Aorta (tissue), 5 donors: ENCODE results near the gene LRRC4C. TPM values are rescaled to one million over a fixed set of nuclear protein-coding genes. Genes with fewer than 3 reads are reported as not detected.
"Not testable (repeated sequence)": the region's sequence is repeated elsewhere in the genome, so short reads cannot be mapped to it uniquely, and the experiment has no call there.

Experiments used
- ATAC-seq: fragments of 200-7000 bp; cut with Tn5 transposase; one replicate; pipeline ENCODE4 v1.9.1; 2022; ENCODE audit warnings: moderate library complexity; ENCODE audit not compliant: low FRiP score
- DNase-seq, 2 donors: peaks; one replicate each; pipeline ENCODE4 v3.0.0-alpha.2; 2020
- H3K27ac ChIP-seq, 2 donors: one replicate each; pipeline ENCODE4 v1.5.1; 2013; ENCODE audit warnings: low read length in 2 of 2, mild to moderate bottlenecking in 2 of 2, moderate library complexity in 2 of 2, control low read depth in 1 of 2, inconsistent platforms in 1 of 2, low read depth in 1 of 2
- H3K27me3 ChIP-seq, 2 donors: one replicate each; pipeline ENCODE4 v1.6.1; 2013; ENCODE audit warnings: control low read depth in 1 of 2, low read length in 1 of 2, mild to moderate bottlenecking in 1 of 2, moderate library complexity in 1 of 2; ENCODE audit not compliant: insufficient read depth in 2 of 2, control insufficient read depth in 1 of 2
- H3K36me3 ChIP-seq, 2 donors: one replicate each; pipeline ENCODE4 v1.6.1; 2013; ENCODE audit warnings: control low read depth in 1 of 2, low read length in 1 of 2, mild to moderate bottlenecking in 1 of 2; ENCODE audit not compliant: insufficient read depth in 2 of 2, control insufficient read depth in 1 of 2
- H3K4me1 ChIP-seq, 2 donors: one replicate each; pipeline ENCODE4 v1.6.1; 2013; ENCODE audit warnings: low read length in 2 of 2, control low read depth in 1 of 2, mild to moderate bottlenecking in 1 of 2, moderate library complexity in 1 of 2; ENCODE audit not compliant: insufficient read depth in 2 of 2, control insufficient read depth in 1 of 2
- H3K4me3 ChIP-seq, 2 donors: one replicate each; pipeline ENCODE4 v1.5.1; 2013; ENCODE audit warnings: low read length in 2 of 2, control low read depth in 1 of 2, mild to moderate bottlenecking in 1 of 2
- H3K9me3 ChIP-seq: one replicate; pipeline ENCODE4 v1.6.1; 2013; ENCODE audit warnings: mild to moderate bottlenecking, low read length; ENCODE audit not compliant: control insufficient read depth
- WGBS, 2 donors: extraction: QIAGEN DNeasy Blood & Tissue Kit; methylation state at CpG; one replicate each; pipeline ENCODE4 v1.1.7; 2013; 5-methylcytosine and 5-hydroxymethylcytosine counted together
- intact Hi-C, 2 donors: fragments of 100-400 bp; cut with DNase I; formaldehyde crosslinking; loops; one replicate each; pipeline versions ENCODE4 v1.14.2 to v1.15.0; 2022
- polyA plus RNA-seq, 2 donors: library from polyadenylated mRNA; stranded (reverse); fragments of 200-250 nt; gene quantifications; one replicate each; pipeline ENCODE4 v1.2.3, GENCODE V29; 2013
- total RNA-seq, 2 donors: library from RNA; stranded (reverse); fragmentation: NEBNext Ultra II Directional; extraction: Animal tissue kit (Norgen Biotek cat#: 25700); gene quantifications; one replicate each; pipeline ENCODE4 v1.2.1, GENCODE V29; 2021
- donor health status: healthy with polysubstance abuse.
- donor health status: Bipolar disorder and iron deficiency.
- donor health status: DM: no; HTN: no; CAD: no.
- donor health status: DM: no; HTN: no; CAD: no.
- donor health status: DM: yes; HTN: yes; CAD: no.

The LRRC4C gene
- total and polyA plus RNA-seq, 4 donors: 0.63 to 1.9 (median 0.97) TPM

- intact Hi-C loops: no loop called here
- H3K9me3 ChIP-seq: no peaks in the 10 kb centered on the region
- DNase-seq (no peak), ATAC-seq (no peak)
- no peak overlapping the region for H3K4me3 ChIP-seq
- no peak overlapping the region for H3K27ac ChIP-seq
- H3K36me3 ChIP-seq: no peaks in the 10 kb centered on the region
- 81 to 89% methylated on average over 2 of the region's 2 CpGs for WGBS, 2 donors
- H3K27me3 ChIP-seq: no peaks in the 10 kb centered on the region
- H3K4me1 ChIP-seq: no peaks in the 10 kb centered on the region
Observed at GRCh38 chr11:40178470-40178869, 1281.0 kb downstream of the LRRC4C start.

DNA sequence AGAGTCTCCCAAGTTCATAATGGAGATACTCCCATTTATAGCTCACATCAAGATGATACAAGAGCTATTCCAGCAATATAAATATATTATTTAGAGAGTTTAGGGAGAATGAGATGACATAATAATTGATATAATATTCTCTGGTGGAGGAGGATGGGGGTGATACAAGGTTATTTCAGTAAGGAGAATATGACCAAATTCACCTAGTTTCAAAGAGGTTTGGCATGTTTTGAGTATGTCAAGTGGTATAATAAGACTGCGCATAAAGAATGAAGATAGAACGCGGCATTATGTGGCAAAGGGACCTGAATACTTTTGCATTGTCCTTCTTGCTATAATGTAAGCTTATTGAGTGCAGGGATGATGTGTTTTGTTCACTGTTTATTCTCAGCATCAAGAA, 1283.5 kb downstream of the LRRC4C start:
- WGBS, 2 donors: 99 to 100% methylated on average over 3 of the region's 3 CpGs
- no peak overlapping the region for H3K4me3 ChIP-seq
- ATAC-seq (no peak), DNase-seq (no peak)
- H3K27me3 ChIP-seq: no peaks in the 10 kb centered on the region
- no peaks in the 10 kb centered on the region for H3K9me3 ChIP-seq
- H3K27ac ChIP-seq: no peak overlapping the region
- H3K36me3 ChIP-seq: no peaks in the 10 kb centered on the region
- intact Hi-C loops: no loop called here
- no peaks in the 10 kb centered on the region for H3K4me1 ChIP-seq

DNA sequence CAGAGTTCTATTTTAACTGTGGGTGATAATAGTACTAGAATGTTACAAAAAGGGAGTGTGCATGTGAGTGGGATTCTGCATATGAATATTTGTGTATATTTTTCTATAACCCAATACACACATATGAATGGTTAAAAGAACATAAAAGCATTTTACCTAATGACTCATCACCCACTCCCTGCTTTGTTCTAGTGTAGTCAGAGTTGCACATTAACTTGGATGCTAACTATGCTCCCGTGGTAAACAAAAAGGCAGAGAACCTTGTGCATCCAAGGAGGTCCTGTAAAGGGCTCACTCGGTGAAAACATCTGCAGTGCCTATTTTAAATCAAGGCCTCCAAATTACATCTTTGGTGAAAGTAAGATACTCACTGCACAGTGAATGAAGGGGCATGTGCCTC, 1289.4 kb downstream of the LRRC4C start:
- H3K9me3 ChIP-seq: no peaks in the 10 kb centered on the region
- H3K4me1 ChIP-seq: no peaks in the 10 kb centered on the region
- intact Hi-C loops: no loop called here
- no peaks in the 10 kb centered on the region for H3K27me3 ChIP-seq
- 78 to 80% methylated on average over 2 of the region's 2 CpGs for WGBS, 2 donors
- H3K36me3 ChIP-seq: no peaks in the 10 kb centered on the region
- no peak overlapping the region for H3K27ac ChIP-seq
- DNase-seq: no peak
- no peak for ATAC-seq
- H3K4me3 ChIP-seq: no peak overlapping the region

GRCh38 chr11:40168414-40168813, 1291.0 kb downstream of the LRRC4C start:
- no peaks in the 10 kb centered on the region for H3K36me3 ChIP-seq
- H3K4me1 ChIP-seq: no peaks in the 10 kb centered on the region
- no peaks in the 10 kb centered on the region for H3K9me3 ChIP-seq
- intact Hi-C loops: no loop called here
- no peaks in the 10 kb centered on the region for H3K27me3 ChIP-seq
- H3K27ac ChIP-seq: no peak overlapping the region
- WGBS, 2 donors: 90 to 95% methylated on average over 1 of the region's 1 CpG
- H3K4me3 ChIP-seq: no peak overlapping the region
- DNase-seq (no peak), ATAC-seq (no peak)

DNA sequence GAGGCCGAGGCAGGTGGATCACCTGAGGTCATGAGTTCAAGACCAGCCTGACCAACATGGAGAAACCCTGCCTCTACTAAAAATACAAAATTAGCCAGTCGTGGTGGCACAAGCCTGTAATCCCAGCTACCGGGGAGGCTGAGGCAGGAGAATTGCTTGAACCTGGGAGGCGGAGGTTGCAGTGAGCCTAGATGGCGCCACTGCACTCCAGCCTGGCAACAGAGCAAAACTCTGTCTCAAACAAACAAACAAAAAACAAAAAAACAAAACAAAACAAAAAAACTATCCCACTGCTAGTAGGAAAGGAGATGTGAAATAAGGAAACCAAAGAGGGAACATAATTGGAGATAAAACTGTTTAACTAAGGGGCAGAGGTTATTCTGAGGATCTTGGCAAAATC, 1291.6 kb downstream of the LRRC4C start:
- DNase-seq, intact Hi-C loops, H3K4me1 ChIP-seq, H3K4me3 ChIP-seq, H3K36me3 ChIP-seq, H3K9me3 ChIP-seq, ATAC-seq, H3K27me3 ChIP-seq, H3K27ac ChIP-seq: not testable (repeated sequence)
- WGBS, 2 donors: 94 to 96% methylated on average over 5 of the region's 5 CpGs

- no peak overlapping the region for H3K4me3 ChIP-seq
- ATAC-seq: no peak
- no peak for DNase-seq
- H3K36me3 ChIP-seq: no peaks in the 10 kb centered on the region
- H3K27ac ChIP-seq: no peak overlapping the region
- peaks cover 0 to 2% of the 10 kb centered on the region in 2 donors for H3K4me1 ChIP-seq
- H3K27me3 ChIP-seq: no peaks in the 10 kb centered on the region
- 44 to 45% methylated on average over 4 of the region's 4 CpGs for WGBS, 2 donors
- intact Hi-C loops: no loop called here
- no peaks in the 10 kb centered on the region for H3K9me3 ChIP-seq
Observed at GRCh38 chr11:40166892-40167291, 1292.6 kb downstream of the LRRC4C start.

DNA sequence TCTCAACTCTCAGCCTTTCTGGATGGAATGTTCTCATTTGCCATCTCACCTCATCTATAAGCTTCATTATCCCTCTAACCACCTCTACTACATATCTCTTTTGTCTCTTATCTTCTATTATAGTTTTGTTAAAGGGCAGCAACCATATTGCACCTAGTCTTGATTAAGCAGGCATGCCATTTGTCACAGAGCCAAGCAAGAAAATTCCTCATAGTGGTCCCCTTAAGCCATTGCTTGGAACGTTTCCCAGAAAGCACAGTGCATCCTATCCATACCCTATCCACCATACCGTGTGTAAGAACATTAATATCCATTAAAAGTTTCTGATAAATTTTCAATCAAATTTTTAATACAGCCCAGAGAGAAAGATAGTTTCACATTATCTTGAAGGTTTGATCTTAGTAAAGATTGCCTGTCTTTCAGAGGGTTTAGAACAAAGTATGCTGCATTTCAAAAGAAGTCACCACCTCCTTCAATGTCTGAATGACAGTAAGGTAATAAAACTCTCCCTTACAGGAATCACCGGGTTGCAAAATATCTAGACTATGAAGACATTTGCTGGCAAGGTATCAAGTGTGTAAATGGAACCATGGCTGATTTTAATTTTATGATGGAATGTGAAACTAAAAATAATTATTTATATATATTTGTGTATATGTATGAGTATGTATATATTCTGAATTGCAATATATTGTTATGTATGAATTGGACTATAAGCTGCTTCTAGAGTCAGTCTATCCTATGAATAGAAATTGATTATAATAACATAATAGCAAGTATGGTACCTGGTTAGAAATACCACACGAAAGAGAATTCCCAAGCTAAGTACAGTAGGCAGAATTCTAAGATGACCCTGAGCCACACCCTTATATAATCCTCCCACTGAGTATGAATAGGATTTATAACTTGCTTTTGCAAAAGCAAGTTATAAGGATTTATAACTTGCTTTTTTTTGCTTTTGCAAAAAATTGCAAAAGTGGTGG, 1296.3 kb downstream of the LRRC4C start:
- ATAC-seq (no peak), DNase-seq (no peak)
- Histone ChIP-seq H3K27me3 (no peaks in the 10 kb centered on the region), H3K4me1 (peaks cover 0 to 2% of the 10 kb centered on the region in 2 donors), H3K27ac (no peak overlapping the region), H3K9me3 (peaks cover 2% of the 10 kb centered on the region), H3K36me3 (no peaks in the 10 kb centered on the region), H3K4me3 (no peak overlapping the region)
- WGBS, 2 donors: 24 to 58% methylated on average over 4 of the region's 4 CpGs
- intact Hi-C loops: no loop called here

DNA sequence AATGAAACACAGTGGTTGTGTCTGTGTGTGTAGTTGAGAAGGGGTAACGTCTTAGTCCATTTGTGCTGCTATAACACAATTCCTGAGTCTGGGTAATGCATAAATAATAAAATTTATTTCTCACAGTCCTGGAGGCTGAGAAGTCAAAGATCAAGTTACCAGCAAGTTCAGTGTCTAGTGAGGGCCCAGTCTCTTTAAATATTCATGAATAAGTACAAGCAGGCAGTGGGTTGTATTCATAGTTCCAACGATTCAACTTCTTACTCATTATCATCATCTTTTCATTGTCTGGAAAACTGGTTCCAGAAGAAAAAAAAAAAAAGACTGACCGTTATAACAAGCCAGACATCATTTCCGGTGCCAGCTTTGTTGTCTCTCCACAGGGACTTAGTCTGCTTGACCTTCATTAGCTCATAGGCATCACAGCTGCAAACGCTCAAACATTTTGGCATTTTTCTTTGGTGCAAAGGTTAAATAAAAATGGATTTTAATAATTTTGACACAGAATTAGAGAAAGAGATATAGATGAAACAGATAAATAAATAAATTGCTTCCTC, 1297.5 kb downstream of the LRRC4C start:
- Histone ChIP-seq H3K27ac (no peak overlapping the region), H3K27me3 (no peaks in the 10 kb centered on the region), H3K9me3 (peaks cover 2% of the 10 kb centered on the region), H3K4me1 (peaks cover 0 to 2% of the 10 kb centered on the region in 2 donors), H3K36me3 (no peaks in the 10 kb centered on the region), H3K4me3 (no peak overlapping the region)
- ATAC-seq (no peak), DNase-seq (no peak)
- 32 to 34% methylated on average over 5 of the region's 5 CpGs for WGBS, 2 donors
- intact Hi-C loops: no loop called here

GRCh38 chr11:40160418-40160817, 1299.0 kb downstream of the LRRC4C start:
- WGBS, 2 donors: 79 to 88% methylated on average over 3 of the region's 3 CpGs
- no peaks in the 10 kb centered on the region for H3K27me3 ChIP-seq
- DNase-seq (no peak), ATAC-seq (no peak)
- peaks cover 0 to 2% of the 10 kb centered on the region in 2 donors for H3K4me1 ChIP-seq
- no peaks in the 10 kb centered on the region for H3K36me3 ChIP-seq
- H3K27ac ChIP-seq: no peak overlapping the region
- intact Hi-C loops: no loop called here
- no peak overlapping the region for H3K4me3 ChIP-seq
- H3K9me3 ChIP-seq: peaks cover 2% of the 10 kb centered on the region
